Right atrium auricular region (tissue), 2 donors: ENCODE data around the gene NLRC5. TPM values are rescaled to one million over a fixed set of nuclear protein-coding genes. Genes with fewer than 3 reads are reported as not detected.

Experiments used
- DNase-seq: peaks from one replicate; pipeline ENCODE4 v3.0.0-alpha.2; 2019; ENCODE audit warnings: low spot score
- H3K27ac ChIP-seq, 2 donors: fragments of 200-600 bp; sonication (generic); 1 replicate in 1 of 2; 2 replicates in 1 of 2; pipeline ENCODE4 v1.5.1; 2016 to 2019
- H3K27me3 ChIP-seq, 2 donors: fragments of 200-600 bp; sonication (generic); one replicate each; pipeline versions ENCODE4 v1.5.1 to v1.6.0; 2017 to 2019
- H3K36me3 ChIP-seq: fragments of 200-600 bp; sonication (generic); one replicate; pipeline ENCODE4 v1.5.1; 2016
- H3K4me1 ChIP-seq, 2 donors: fragments of 200-600 bp; sonication (generic); one replicate each; pipeline versions ENCODE4 v1.5.1 to v1.6.0; 2017 to 2019
- H3K4me3 ChIP-seq, 2 donors: fragments of 200-600 bp; sonication (generic); 1 replicate in 1 of 2; 2 replicates in 1 of 2; pipeline ENCODE4 v1.5.1; 2017 to 2019; ENCODE audit warnings: mild to moderate bottlenecking in 1 of 2, moderate library complexity in 1 of 2
- H3K9me3 ChIP-seq, 2 donors: fragments of 200-600 bp; sonication (generic); one replicate each; pipeline ENCODE4 v1.5.1; 2019
- total RNA-seq, 2 donors: library from RNA; depleted of rRNA; stranded (reverse); fragments of >200 nt; gene quantifications; one replicate each; pipeline ENCODE4 v1.1.0, GENCODE V29; 2016
- TF ChIP-seq, protein P1 (sequence below), 2 donors: fragments of 200-600 bp; sonication (generic); IDR thresholded peaks; one replicate each; pipeline ENCODE4 v1.5.1; 2019; ENCODE audit warnings: antibody characterized with exemption in 2 of 2

NLRC5 gene
- total RNA-seq, 2 donors from 2014 or later = 8.0 to 9.7 TPM

DNA sequence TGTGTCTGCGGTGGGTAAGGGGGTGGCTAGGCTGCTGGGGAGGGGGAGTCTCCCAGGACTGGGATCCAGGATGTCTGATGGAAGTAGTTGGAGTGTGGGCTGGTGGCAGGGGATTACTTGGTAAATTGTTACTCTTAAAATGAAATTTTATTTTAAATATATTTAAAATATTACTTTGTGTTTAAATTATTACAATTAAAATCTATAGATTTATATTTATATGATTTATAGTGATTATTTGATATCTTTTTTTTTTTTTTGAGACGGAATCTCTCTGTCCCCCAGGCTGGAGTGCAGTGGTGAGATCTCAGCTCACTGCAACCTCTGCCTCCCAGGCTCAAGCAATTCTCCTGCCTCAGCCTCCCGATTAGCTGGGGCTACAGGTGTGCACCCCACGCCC lies 121.6 kb downstream of the NLRC5 start:
- H3K9me3 ChIP-seq = no peaks in the 10 kb centered on the region
- peaks cover 0 to 34% of the 10 kb centered on the region in 2 donors for H3K4me1 ChIP-seq
- H3K27ac ChIP-seq = no peak overlapping the region
- TF ChIP-seq, protein P1, sequence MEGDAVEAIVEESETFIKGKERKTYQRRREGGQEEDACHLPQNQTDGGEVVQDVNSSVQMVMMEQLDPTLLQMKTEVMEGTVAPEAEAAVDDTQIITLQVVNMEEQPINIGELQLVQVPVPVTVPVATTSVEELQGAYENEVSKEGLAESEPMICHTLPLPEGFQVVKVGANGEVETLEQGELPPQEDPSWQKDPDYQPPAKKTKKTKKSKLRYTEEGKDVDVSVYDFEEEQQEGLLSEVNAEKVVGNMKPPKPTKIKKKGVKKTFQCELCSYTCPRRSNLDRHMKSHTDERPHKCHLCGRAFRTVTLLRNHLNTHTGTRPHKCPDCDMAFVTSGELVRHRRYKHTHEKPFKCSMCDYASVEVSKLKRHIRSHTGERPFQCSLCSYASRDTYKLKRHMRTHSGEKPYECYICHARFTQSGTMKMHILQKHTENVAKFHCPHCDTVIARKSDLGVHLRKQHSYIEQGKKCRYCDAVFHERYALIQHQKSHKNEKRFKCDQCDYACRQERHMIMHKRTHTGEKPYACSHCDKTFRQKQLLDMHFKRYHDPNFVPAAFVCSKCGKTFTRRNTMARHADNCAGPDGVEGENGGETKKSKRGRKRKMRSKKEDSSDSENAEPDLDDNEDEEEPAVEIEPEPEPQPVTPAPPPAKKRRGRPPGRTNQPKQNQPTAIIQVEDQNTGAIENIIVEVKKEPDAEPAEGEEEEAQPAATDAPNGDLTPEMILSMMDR (IDR thresholded peaks at IDR 0.05) = no peak
- H3K27me3 ChIP-seq = no peaks in the 10 kb centered on the region
- H3K36me3 ChIP-seq = no peaks in the 10 kb centered on the region
- no peak overlapping the region for H3K4me3 ChIP-seq
- DNase-seq = no peak

DNA sequence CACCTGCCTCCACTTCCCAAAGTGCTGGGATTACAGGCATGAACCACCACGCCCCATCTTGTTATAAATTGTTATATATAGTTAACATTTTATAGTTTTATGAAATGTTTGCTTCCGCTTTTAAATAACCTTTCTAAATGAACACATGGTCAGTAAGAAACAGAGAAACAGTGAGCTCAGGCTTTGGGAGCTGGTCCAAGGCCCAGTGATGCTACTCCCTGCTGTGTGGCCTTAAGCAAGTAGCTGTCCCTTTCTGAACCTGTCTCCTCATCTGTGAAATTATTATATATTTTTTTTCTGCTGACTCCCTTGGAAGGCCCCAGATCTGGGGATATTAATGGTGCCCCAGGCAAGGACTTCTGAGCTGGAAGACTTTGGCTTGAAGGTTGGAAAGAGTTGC lies 122.1 kb downstream of the NLRC5 start:
- peaks cover 0 to 33% of the 10 kb centered on the region in 2 donors for H3K4me1 ChIP-seq
- TF ChIP-seq, protein P1 (IDR thresholded peaks at IDR 0.05) = no peak
- H3K9me3 ChIP-seq = no peaks in the 10 kb centered on the region
- H3K27me3 ChIP-seq = no peaks in the 10 kb centered on the region
- no peak overlapping the region for H3K4me3 ChIP-seq
- DNase-seq = no peak
- H3K36me3 ChIP-seq = no peaks in the 10 kb centered on the region
- H3K27ac ChIP-seq = no peak overlapping the region

DNA sequence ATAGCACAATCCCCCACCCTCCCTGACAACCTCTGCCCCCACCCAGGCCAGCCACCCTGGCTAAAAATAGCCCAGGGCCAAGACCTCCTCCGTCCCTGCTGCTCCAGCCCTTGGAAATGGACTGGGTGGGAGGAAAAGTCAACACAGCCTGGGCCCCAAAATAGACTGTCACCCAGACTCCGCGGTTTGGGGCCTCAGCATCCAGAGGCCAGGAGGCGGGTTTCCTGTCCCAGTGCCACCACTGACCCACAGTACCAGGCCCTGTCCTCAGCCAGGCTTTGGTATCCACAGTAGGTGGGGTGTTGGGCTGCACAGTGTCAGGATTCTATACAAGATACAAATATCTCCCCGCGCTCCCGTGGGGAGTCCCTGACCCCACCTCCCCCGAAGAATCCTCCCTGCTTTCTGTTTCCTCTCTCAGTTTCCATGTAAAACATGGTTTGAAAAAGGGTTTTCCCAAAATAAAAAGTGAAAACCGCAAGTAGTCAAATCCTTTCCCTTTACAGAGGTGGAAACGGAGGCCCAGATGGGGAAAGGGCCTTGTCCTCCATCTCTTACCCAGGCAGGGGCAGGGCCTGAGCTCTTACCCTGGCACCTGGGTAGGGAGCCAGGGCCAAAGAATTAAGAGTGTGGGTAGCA lies 123.2 kb downstream of the NLRC5 start:
- Histone ChIP-seq H3K27me3 (no peaks in the 10 kb centered on the region), H3K4me1 (peaks cover 0 to 23% of the 10 kb centered on the region in 2 donors), H3K9me3 (no peaks in the 10 kb centered on the region), H3K4me3 (no peak overlapping the region), H3K36me3 (no peaks in the 10 kb centered on the region), H3K27ac (no peak overlapping the region)
- no peak for DNase-seq
- TF ChIP-seq, protein P1 (IDR thresholded peaks at IDR 0.05) = no peak

- Histone ChIP-seq H3K9me3 (no peaks in the 10 kb centered on the region), H3K27me3 (no peaks in the 10 kb centered on the region), H3K4me1 (peaks cover 0 to 22% of the 10 kb centered on the region in 2 donors), H3K36me3 (no peaks in the 10 kb centered on the region), H3K27ac (no peak overlapping the region), H3K4me3 (no peak overlapping the region)
- DNase-seq = no peak
- TF ChIP-seq, protein P1 (IDR thresholded peaks at IDR 0.05) = no peak
Measured at GRCh38 chr16:57113042-57113453, 123.7 kb downstream of the NLRC5 start.

DNA sequence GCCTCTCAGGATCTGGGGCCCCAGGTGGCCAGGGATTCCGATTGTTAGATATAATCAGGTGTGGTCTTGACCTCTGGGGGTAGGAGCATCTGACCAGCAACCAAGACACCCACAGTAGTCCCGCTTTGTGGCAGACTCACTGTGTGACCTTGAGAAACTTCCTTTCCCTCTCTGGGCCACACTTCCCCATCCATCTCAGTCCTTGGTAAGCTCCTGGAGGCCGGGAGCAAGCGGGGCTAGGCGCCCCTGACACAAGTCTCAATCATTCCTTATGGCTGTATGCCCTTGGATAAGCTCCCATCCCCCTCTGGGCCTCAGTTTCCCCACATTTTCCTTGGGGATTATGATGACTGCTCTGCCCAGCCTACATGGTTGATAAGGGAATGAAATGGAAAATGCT lies 124.3 kb downstream of the NLRC5 start:
- DNase-seq = no peak
- H3K4me3 ChIP-seq = no peak overlapping the region
- no peak overlapping the region for H3K27ac ChIP-seq
- H3K9me3 ChIP-seq = no peaks in the 10 kb centered on the region
- H3K4me1 ChIP-seq = peaks cover 0 to 22% of the 10 kb centered on the region in 2 donors
- H3K36me3 ChIP-seq = no peaks in the 10 kb centered on the region
- H3K27me3 ChIP-seq = no peaks in the 10 kb centered on the region
- TF ChIP-seq, protein P1 (IDR thresholded peaks at IDR 0.05) = no peak

DNA sequence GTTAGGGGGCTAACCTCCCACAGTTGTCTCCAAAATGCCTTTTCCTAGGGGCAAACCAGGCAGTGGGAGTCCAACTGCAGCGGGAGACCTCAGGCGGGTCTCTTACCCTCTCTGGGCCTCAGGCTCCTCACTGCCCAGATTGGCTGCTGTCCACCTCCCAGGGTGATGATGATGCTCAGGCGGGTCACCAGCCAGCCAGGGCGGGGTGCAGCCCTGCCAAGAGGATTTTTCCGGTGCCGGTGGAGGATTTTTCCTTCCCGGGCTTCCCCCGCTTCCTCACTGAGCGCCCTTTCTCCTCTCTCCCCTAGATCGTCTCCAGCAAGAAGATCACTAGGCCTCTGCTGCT lies 125.8 kb downstream of the NLRC5 start:
- Histone ChIP-seq H3K36me3 (peaks cover 9% of the 10 kb centered on the region), H3K4me1 (peaks cover 0 to 22% of the 10 kb centered on the region in 2 donors), H3K9me3 (no peaks in the 10 kb centered on the region), H3K27me3 (no peaks in the 10 kb centered on the region), H3K4me3 (no peak overlapping the region), H3K27ac (no peak overlapping the region)
- no peak for DNase-seq
- TF ChIP-seq, protein P1 (IDR thresholded peaks at IDR 0.05) = no peak
